ENCODE results near the gene AUP1. TPM values are rescaled to one million over a fixed set of nuclear protein-coding genes. Genes with fewer than 3 reads are reported as not detected.

Gene AUP1
- total RNA-seq, 4 donors from 2014 or later = 164 to 264 (median 189) TPM

GRCh38 chr2:74536166-74536950 lies 6.9 kb upstream of the AUP1 start:
- Histone ChIP-seq H3K27ac (no peak overlapping the region), H3K4me1 (peaks cover 0 to 8% (median under 1%) of the 10 kb centered on the region in 4 donors), H3K4me3 (no peak overlapping the region), H3K9me3 (no peaks in the 10 kb centered on the region), H3K36me3 (peaks cover 0 to 4% (median 0%) of the 10 kb centered on the region in 4 donors), H3K27me3 (no peaks in the 10 kb centered on the region)
- TF ChIP-seq CTCF (IDR thresholded peaks at IDR 0.05) (no peak), EP300 (IDR thresholded peaks at IDR 0.05; ENCODE audit: low read depth) (no peak), POLR2A (IDR thresholded peaks at IDR 0.05) (no peak), POLR2AphosphoS5 (IDR thresholded peaks at IDR 0.05) (no peak)
- WGBS, 2 donors (ENCODE audit: low coverage in 1 of 2) = 79 to 85% methylated on average over 8 to 23 of the region's 23 CpGs
- in situ Hi-C loops (cut with MboI; ENCODE audit: low pct_ligation_motif_present in 1 of 4, low pct_unique_long_range_greater_than_20kb in 1 of 4, low sequenced_read_pairs in 3 of 4) (no loop called here), intact Hi-C loops (cut with DNase I; ENCODE audit: low total_unique reads) (no loop called here)
- DNase-seq = no peak

GRCh38 chr2:74535440-74535965 lies 6.0 kb upstream of the AUP1 start:
- H3K4me1 ChIP-seq = peaks cover 5 to 16% (median 8%) of the 10 kb centered on the region in 4 donors
- H3K4me3 ChIP-seq = no peak overlapping the region
- TF ChIP-seq EP300 (IDR thresholded peaks at IDR 0.05; ENCODE audit: low read depth) (no peak), POLR2A (IDR thresholded peaks at IDR 0.05) (no peak), CTCF (IDR thresholded peaks at IDR 0.05) (no peak), POLR2AphosphoS5 (IDR thresholded peaks at IDR 0.05) (no peak)
- no peaks in the 10 kb centered on the region for H3K27me3 ChIP-seq
- no peak overlapping the region for H3K27ac ChIP-seq
- in situ Hi-C loops (cut with MboI; ENCODE audit: low pct_ligation_motif_present in 1 of 4, low pct_unique_long_range_greater_than_20kb in 1 of 4, low sequenced_read_pairs in 3 of 4) = no loop called here
- no peak for DNase-seq
- intact Hi-C loops (cut with DNase I; ENCODE audit: low total_unique reads) = no loop called here
- H3K36me3 ChIP-seq = peaks cover 0 to 4% (median 0%) of the 10 kb centered on the region in 4 donors
- H3K9me3 ChIP-seq = no peaks in the 10 kb centered on the region
- 87 to 100% methylated on average over 1 to 10 of the region's 10 CpGs for WGBS, 2 donors (ENCODE audit: low coverage in 1 of 2)

- Histone ChIP-seq H3K36me3 (peaks cover 0 to 4% (median 0%) of the 10 kb centered on the region in 4 donors), H3K27me3 (no peaks in the 10 kb centered on the region), H3K27ac (no peak overlapping the region), H3K4me3 (no peak overlapping the region), H3K9me3 (no peaks in the 10 kb centered on the region), H3K4me1 (peaks cover 5 to 16% (median 8%) of the 10 kb centered on the region in 4 donors)
- in situ Hi-C loops (cut with MboI; ENCODE audit: low pct_ligation_motif_present in 1 of 4, low pct_unique_long_range_greater_than_20kb in 1 of 4, low sequenced_read_pairs in 3 of 4) (no loop called here), intact Hi-C loops (cut with DNase I; ENCODE audit: low total_unique reads) (no loop called here)
- no peak for DNase-seq
- no peak for TF ChIP-seq CTCF (IDR thresholded peaks at IDR 0.05)
- TF ChIP-seq POLR2AphosphoS5 (IDR thresholded peaks at IDR 0.05) = no peak
- no peak for TF ChIP-seq POLR2A (IDR thresholded peaks at IDR 0.05)
- no peak for TF ChIP-seq EP300 (IDR thresholded peaks at IDR 0.05; ENCODE audit: low read depth)
- WGBS, 2 donors (ENCODE audit: low coverage in 1 of 2) = 79 to 85% methylated on average over 3 to 12 of the region's 12 CpGs
Measured at GRCh38 chr2:74534411-74534810, 4.9 kb upstream of the AUP1 start.

- no peak for DNase-seq
- WGBS, 2 donors (ENCODE audit: low coverage in 1 of 2) = 85 to 86% methylated on average over 2 to 4 of the region's 4 CpGs
- no peak overlapping the region for H3K27ac ChIP-seq
- in situ Hi-C loops (cut with MboI; ENCODE audit: low pct_ligation_motif_present in 1 of 4, low pct_unique_long_range_greater_than_20kb in 1 of 4, low sequenced_read_pairs in 3 of 4) = no loop called here
- intact Hi-C loops (cut with DNase I; ENCODE audit: low total_unique reads) = no loop called here
- H3K36me3 ChIP-seq = peaks cover 0 to 4% (median 0%) of the 10 kb centered on the region in 4 donors
- H3K9me3 ChIP-seq = no peaks in the 10 kb centered on the region
- H3K4me1 ChIP-seq = peaks cover 10 to 21% (median 14%) of the 10 kb centered on the region in 4 donors
- H3K27me3 ChIP-seq = no peaks in the 10 kb centered on the region
- no peak overlapping the region for H3K4me3 ChIP-seq
- TF ChIP-seq EP300 (IDR thresholded peaks at IDR 0.05; ENCODE audit: low read depth) (no peak), CTCF (IDR thresholded peaks at IDR 0.05) (no peak), POLR2AphosphoS5 (IDR thresholded peaks at IDR 0.05) (no peak), POLR2A (IDR thresholded peaks at IDR 0.05) (no peak)
Measured at GRCh38 chr2:74533464-74533863, 4.0 kb upstream of the AUP1 start.

Data from transverse colon (tissue), 4 donors.